HCT116 (cell line): Measurements from ENCODE around the gene EFCAB10. TPM values are rescaled to one million over a fixed set of nuclear protein-coding genes. Genes with fewer than 3 reads are reported as not detected.

ENCODE experiments used
- ATAC-seq: fragments of 200-7000 bp; cut with Tn5 transposase; 2 replicates; pipeline ENCODE4 v1.9.1; 2020; ENCODE audit warnings: mild to moderate bottlenecking, moderate library complexity
- BruUV-seq: library from RNA; stranded (reverse); fragments of 400-500 nt; replicated peaks from 2 replicates; lab custom pipeline; 2021; lab: Mats Ljungman, UMichigan
- CTCF ChIA-PET: fragments of 300-600 bp; sonication (Branson Sonifier 250); formaldehyde crosslinking; loops from one replicate; lab custom pipeline; 2021; ENCODE audit warnings: antibody characterized with exemption; lab: Charles Lee
- POLR2A ChIA-PET: fragments of 300-600, 350-600 bp; sonication (Branson Sonifier 250); formaldehyde crosslinking; loops from one replicate; lab custom pipeline; 2021; ENCODE audit warnings: antibody characterized with exemption; lab: Charles Lee
- RAD21 ChIA-PET, 2 experiments: fragments of 300-600 bp; sonication (Branson Sonifier 250); formaldehyde crosslinking; loops; one replicate each; lab custom pipeline; 2023; ENCODE audit warnings: low total read pairs in 2 of 2; ENCODE audit not compliant: uncharacterized antibody in 2 of 2, unreplicated experiment in 2 of 2, low non-redundant PET in 1 of 2; lab: Charles Lee
- DNase-seq: peaks from one replicate; pipeline ENCODE4 v3.0.0-alpha.2; 2010; ENCODE audit warnings: low read depth, low spot score
- H2AFZ ChIP-seq: fragments of 200-600 bp; shearing (Covaris generic), sonication (generic); 2 replicates; pipeline ENCODE4 v1.6.1; 2017; ENCODE audit warnings: low read depth, mixed run types, mixed read lengths, antibody characterized with exemption, low read length; ENCODE audit not compliant: poor library complexity, severe bottlenecking
- H3K27ac ChIP-seq: 2 replicates; pipeline ENCODE4 v1.5.1; 2012; ENCODE audit warnings: low read depth, low read length
- H3K27me3 ChIP-seq: fragments of 200-600 bp; sonication (generic); 2 replicates; pipeline ENCODE4 v1.6.1; 2016; ENCODE audit warnings: mixed run types, low read length, mixed read lengths; ENCODE audit not compliant: insufficient read depth
- H3K36me3 ChIP-seq, 2 experiments: fragments of 200-500 bp in 1 of 2; fragments of 200-600 bp in 1 of 2; sonication (Bioruptor generic) in 1 of 2; sonication (generic) in 1 of 2; 2 replicates each; pipeline versions ENCODE4 v1.5.1 to v1.6.1; 2014 to 2016; ENCODE audit warnings: low read length in 2 of 2, inconsistent platforms in 1 of 2, mixed read lengths in 1 of 2, mixed run types in 1 of 2; ENCODE audit not compliant: insufficient read depth in 2 of 2, control insufficient read depth in 1 of 2
- H3K4me1 ChIP-seq, 2 experiments: fragments of 200-600 bp in 1 of 2; sonication (generic) in 1 of 2; 2 replicates each; pipeline versions ENCODE4 v1.5.1 to v1.6.1; 2012 to 2017; ENCODE audit warnings: low read length in 2 of 2, inconsistent platforms in 1 of 2, mild to moderate bottlenecking in 1 of 2, mixed read lengths in 1 of 2, mixed run types in 1 of 2, moderate library complexity in 1 of 2; ENCODE audit not compliant: insufficient read depth in 2 of 2, control insufficient read depth in 1 of 2
- H3K4me2 ChIP-seq: fragments of 200-600 bp; sonication (generic); 2 replicates; pipeline ENCODE4 v1.6.1; 2017; ENCODE audit warnings: mixed run types, low read length, mixed read lengths
- H3K4me3 ChIP-seq, 2 experiments: fragments of 200-600 bp in 1 of 2; sonication (generic) in 1 of 2; replicated peaks in 1 of 2; 2 replicates each; pipeline ENCODE4 v1.5.1; 2011 to 2016; ENCODE audit warnings: low read length in 2 of 2, control low read depth in 1 of 2, low read depth in 1 of 2, mild to moderate bottlenecking in 1 of 2, mixed read lengths in 1 of 2, mixed run types in 1 of 2
- H3K79me2 ChIP-seq: fragments of 200-600 bp; sonication (generic); 2 replicates; pipeline ENCODE4 v1.6.1; 2017; ENCODE audit warnings: mild to moderate bottlenecking, mixed run types, low read length, moderate library complexity, mixed read lengths; ENCODE audit not compliant: insufficient read depth
- H3K9ac ChIP-seq: fragments of 200-600 bp; sonication (generic); 2 replicates; pipeline ENCODE4 v1.6.1; 2016; ENCODE audit warnings: low read length, mixed read lengths
- H3K9me2 ChIP-seq: fragments of 200-600 bp; sonication (generic), shearing (Covaris generic); 2 replicates; pipeline ENCODE4 v1.6.1; 2017; ENCODE audit warnings: mixed run types, mild to moderate bottlenecking, moderate library complexity; ENCODE audit not compliant: insufficient read depth
- H3K9me3 ChIP-seq, 2 experiments: fragments of 200-500 bp in 1 of 2; fragments of 200-600 bp in 1 of 2; sonication (Bioruptor generic) in 1 of 2; sonication (generic) in 1 of 2; 2 replicates each; pipeline ENCODE4 v1.6.1; 2014 to 2017; ENCODE audit warnings: low read length in 2 of 2, mixed read lengths in 2 of 2, inconsistent platforms in 1 of 2, low read depth in 1 of 2, mild to moderate bottlenecking in 1 of 2, mixed run types in 1 of 2, moderate library complexity in 1 of 2; ENCODE audit not compliant: control insufficient read depth in 1 of 2, insufficient read depth in 1 of 2
- H4K20me1 ChIP-seq: fragments of 200-600 bp; sonication (generic), shearing (Covaris generic); 2 replicates; pipeline ENCODE4 v1.6.1; 2017; ENCODE audit warnings: mixed run types, mild to moderate bottlenecking, moderate library complexity; ENCODE audit not compliant: insufficient read depth
- CBX3 ChIP-seq: IDR thresholded peaks from 2 replicates; pipeline ENCODE4 v1.6.1; 2012; ENCODE audit warnings: low read depth
- EGR1 ChIP-seq: IDR thresholded peaks from 2 replicates; pipeline ENCODE4 v1.6.1; 2012; ENCODE audit warnings: low read depth
- EZH2 ChIP-seq: fragments of 200-600 bp; sonication (generic); IDR thresholded peaks from 2 replicates; pipeline ENCODE4 v1.6.1; 2017; ENCODE audit warnings: antibody characterized with exemption, mixed run types
- RAD21 ChIP-seq: IDR thresholded peaks from 2 replicates; pipeline ENCODE4 v1.6.1; 2012; ENCODE audit warnings: low read depth, mild to moderate bottlenecking
- SP1 ChIP-seq: IDR thresholded peaks from 2 replicates; pipeline ENCODE4 v1.6.1; 2012; ENCODE audit warnings: low read depth
- ZFX ChIP-seq: fragments of 450-650 bp; IDR thresholded peaks from 2 replicates; pipeline ENCODE4 v1.6.1; 2017
- ZNF274 ChIP-seq: fragments of 200-500 bp; sonication (Bioruptor generic); IDR thresholded peaks from 2 replicates; pipeline ENCODE4 v1.6.1; 2014; ENCODE audit warnings: mild to moderate bottlenecking, low read depth, low read length, inconsistent platforms
- intact Hi-C: fragments of 100-400 bp; cut with micrococcal nuclease; formaldehyde crosslinking; loops from 2 replicates; pipeline ENCODE4 v1.10.0; 2022
- total RNA-seq: library from RNA; stranded (reverse); gene quantifications from one replicate; pipeline ENCODE4 v1.2.1, GENCODE V29; 2021; ENCODE audit not compliant: unreplicated experiment
- TF ChIP-seq, protein P1 (sequence below): IDR thresholded peaks from 2 replicates; pipeline ENCODE4 v1.6.1; 2012

Gene EFCAB10
- total RNA-seq, 1 experiment from 2014 or later = 1.7 TPM

DNA sequence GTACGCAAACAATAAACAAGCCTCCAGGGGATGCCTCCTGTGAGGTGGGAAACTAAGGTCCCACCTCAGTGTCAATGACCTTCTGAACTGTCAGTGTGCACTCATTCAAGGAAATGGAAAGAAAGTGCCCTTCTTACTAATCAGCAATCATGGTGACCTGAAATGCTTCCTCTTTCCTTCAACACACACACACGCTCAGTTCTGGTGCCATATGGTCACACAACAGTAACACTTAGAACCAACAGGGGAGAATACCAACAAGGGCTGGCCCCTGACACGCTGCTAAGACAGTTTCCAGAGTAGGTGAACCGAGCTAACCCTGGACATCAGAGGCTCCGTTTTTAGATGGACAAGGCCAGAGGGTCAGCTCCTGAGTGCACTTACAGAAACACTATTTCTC lies 42.1 kb upstream of the EFCAB10 start:
- H3K27me3 ChIP-seq = no peaks in the 10 kb centered on the region
- peaks cover 0 to 9% of the 10 kb centered on the region in 2 experiments; a peak in 1 of 4 replicates for H3K9me3 ChIP-seq
- H3K4me3 ChIP-seq = no peak overlapping the region
- ChIA-PET POLR2A (no interaction called here), RAD21 (no interaction called here), CTCF (no interaction called here)
- H3K27ac ChIP-seq = no peak overlapping the region
- H3K4me1 ChIP-seq = no peaks in the 10 kb centered on the region
- no peak for ATAC-seq
- H4K20me1 ChIP-seq = no peaks in the 10 kb centered on the region
- no peak overlapping the region for H3K4me2 ChIP-seq
- H3K79me2 ChIP-seq = no peaks in the 10 kb centered on the region
- no peaks in the 10 kb centered on the region; a peak in 1 of 4 replicates for H3K36me3 ChIP-seq
- TF ChIP-seq SP1 = no peak
- no peak for TF ChIP-seq CBX3
- no peak for TF ChIP-seq EGR1
- no peak for TF ChIP-seq ZFX
- TF ChIP-seq ZNF274 = no peak
- no peak for TF ChIP-seq EZH2
- TF ChIP-seq, all 23 proteins: peak for 0
- Histone ChIP-seq H3K9me2 (no peaks in the 10 kb centered on the region), H3K9ac (no peak overlapping the region), H2AFZ (no peak overlapping the region)
- no peak for DNase-seq
- intact Hi-C loops = no loop called here
- no TSS peak for BruUV-seq

DNA sequence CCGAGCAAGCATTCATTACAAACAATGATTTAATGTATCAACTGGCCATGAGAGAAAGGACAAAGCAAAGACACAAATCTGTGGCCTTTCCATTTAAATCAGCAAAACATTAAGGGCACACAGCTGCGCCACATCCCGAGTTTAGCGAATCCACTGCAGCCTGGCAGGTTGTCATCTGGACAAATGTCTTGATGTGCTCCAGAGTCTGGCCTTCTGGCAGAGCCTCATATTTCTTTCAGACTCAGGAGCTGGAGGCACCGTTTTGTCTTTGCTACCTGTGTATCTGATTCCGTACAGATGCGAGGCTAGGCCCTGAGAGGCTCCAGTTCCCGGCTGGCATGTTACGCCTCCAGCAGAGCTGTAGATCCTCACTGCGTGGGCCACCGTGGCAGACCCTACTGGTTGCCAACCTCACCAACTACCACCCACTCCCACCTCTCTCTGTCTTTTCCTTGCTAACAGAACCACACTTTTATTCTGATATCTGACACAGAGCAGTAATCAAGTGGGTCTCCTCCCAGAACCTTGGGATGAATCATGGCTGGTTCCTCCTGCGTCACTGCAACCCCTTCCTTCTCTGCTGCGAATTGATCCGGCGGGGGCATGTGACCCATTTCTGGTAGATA lies 40.9 kb upstream of the EFCAB10 start:
- no peak for DNase-seq
- H3K36me3 ChIP-seq = no peaks in the 10 kb centered on the region; a peak in 1 of 4 replicates
- intact Hi-C loops = no loop called here
- no TSS peak for BruUV-seq
- H3K4me3 ChIP-seq = no peak overlapping the region
- H3K27me3 ChIP-seq = no peaks in the 10 kb centered on the region
- no peak overlapping the region for H3K4me2 ChIP-seq
- no peaks in the 10 kb centered on the region for H3K9me2 ChIP-seq
- POLR2A ChIA-PET = no interaction called here
- TF ChIP-seq SP1 = no peak
- TF ChIP-seq RAD21 = no peak
- TF ChIP-seq, protein P1, sequence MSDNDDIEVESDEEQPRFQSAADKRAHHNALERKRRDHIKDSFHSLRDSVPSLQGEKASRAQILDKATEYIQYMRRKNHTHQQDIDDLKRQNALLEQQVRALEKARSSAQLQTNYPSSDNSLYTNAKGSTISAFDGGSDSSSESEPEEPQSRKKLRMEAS = no peak
- TF ChIP-seq, all 23 proteins: peak for 0
- no peaks in the 10 kb centered on the region for H3K79me2 ChIP-seq
- H4K20me1 ChIP-seq = no peaks in the 10 kb centered on the region
- no peak for ATAC-seq
- no peak overlapping the region for H3K9ac ChIP-seq
- H3K9me3 ChIP-seq = peaks cover 0 to 9% of the 10 kb centered on the region in 2 experiments; a peak in 1 of 4 replicates
- ChIA-PET CTCF (no interaction called here), RAD21 (no interaction called here)
- no peak overlapping the region for H3K27ac ChIP-seq
- no peak overlapping the region for H2AFZ ChIP-seq
- no peaks in the 10 kb centered on the region for H3K4me1 ChIP-seq
